NCI-H2029 (cell line): Measurements from ENCODE around the gene RFTN1.
"Not testable (repeated sequence)": the region's sequence is repeated elsewhere in the genome, so short reads cannot be mapped to it uniquely, and the experiment has no call there.

ENCODE experiments used
- DNase-seq: peaks from one replicate; lab custom pipeline; 2025; lab: John Stamatoyannopoulos, UW

RFTN1 gene

DNA sequence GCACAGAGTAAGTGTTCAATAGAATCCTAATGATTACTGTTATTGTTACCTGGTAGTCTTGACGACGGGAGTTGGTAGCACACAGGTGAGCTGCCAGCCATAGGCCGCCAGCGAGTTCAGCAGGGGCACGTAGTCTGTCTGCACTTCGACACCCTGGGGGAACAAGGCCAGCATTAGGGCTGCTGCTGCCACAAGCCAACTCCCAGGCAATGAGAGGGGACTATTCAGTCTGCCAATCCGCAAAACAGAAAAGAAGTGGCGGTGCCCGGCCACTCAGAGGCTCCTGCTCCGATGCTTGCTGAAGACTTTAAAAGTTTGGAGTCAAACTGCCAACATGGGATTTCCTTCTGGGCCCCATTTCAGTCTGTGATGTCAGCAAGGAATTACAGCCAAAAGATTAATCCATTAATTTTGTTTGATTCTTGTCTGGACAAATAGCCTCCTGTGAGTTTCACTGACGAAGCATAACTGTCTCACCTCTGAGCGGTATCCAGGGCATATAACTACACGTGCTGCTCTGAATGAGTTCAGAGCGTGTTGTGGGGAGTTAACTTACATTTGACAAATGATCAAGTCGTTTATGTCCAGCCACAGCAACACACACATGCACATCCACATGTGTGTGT lies 186.7 kb downstream of the RFTN1 start:
- no peak for DNase-seq

DNA sequence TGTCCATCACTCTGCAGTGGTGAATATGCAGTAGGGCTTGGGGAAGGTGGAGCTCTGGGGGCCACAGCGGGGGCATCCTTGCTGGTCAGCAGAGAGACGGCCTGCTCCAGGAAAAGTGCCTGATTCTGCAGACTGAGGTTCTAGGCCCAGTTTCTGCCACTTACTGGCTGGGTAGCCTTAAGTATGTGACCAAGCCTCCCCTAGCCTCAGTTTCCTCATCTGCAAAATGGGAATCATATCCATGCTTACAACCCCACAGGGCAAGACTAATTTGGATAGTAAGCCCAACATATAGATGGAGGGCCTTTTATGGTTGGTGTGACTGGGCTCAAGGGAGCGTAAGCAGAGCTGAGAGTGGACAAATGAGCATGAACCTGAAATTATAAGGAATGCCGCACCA lies 187.6 kb downstream of the RFTN1 start:
- DNase-seq = no peak

- no peak for DNase-seq
Observed at GRCh38 chr3:16323737-16324136, 189.8 kb downstream of the RFTN1 start.

GRCh38 chr3:16322189-16322588 lies 191.3 kb downstream of the RFTN1 start:
- DNase-seq = no peak

DNA sequence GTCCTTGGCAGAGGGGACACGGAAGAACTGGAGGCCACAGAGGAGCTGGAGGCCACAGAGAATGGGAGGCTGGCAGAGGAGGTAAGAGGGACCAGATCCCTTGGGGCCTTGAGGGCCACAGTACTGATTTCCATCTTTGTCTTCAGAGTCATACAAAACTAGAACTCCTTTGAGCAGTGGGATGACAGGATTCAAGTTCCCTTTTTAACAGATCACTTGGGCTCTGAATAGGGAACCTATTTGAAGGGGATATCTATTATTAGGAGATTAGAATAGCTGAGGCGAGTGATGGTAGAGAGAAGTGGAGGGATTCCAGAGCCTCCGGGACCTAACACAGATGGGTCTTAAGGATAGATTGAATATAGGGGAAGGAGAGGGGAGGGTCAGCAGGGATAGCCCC lies 192.8 kb downstream of the RFTN1 start:
- DNase-seq = no peak

GRCh38 chr3:16319723-16320122 lies 193.8 kb downstream of the RFTN1 start:
- DNase-seq = no peak

- DNase-seq = no peak
Observed at GRCh38 chr3:16319307-16319706, 194.2 kb downstream of the RFTN1 start.

DNA sequence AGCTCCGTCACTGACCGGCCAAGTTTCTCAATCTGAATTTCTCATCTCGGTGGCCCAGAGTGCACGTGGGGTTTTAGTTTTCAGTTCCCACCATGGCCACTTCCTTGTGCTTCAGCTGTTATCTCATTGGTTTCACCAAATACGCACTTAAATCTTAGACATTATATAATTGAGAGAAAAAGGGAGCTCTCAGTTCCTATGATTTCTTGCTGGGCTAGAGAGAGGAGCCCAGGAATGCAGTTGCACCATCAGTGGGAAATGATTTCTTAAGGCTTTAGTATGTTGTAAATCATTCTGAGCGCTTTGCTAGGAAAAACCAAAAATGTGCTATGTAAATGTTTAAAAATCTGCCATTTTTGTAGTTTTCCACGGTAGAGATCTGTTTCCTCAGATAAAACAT lies 195.3 kb downstream of the RFTN1 start:
- no peak for DNase-seq

GRCh38 chr3:16317561-16317945 lies 195.9 kb downstream of the RFTN1 start:
- no peak for DNase-seq

- no peak for DNase-seq
Observed at GRCh38 chr3:16316847-16317560, 196.5 kb downstream of the RFTN1 start.

- no peak for DNase-seq
Observed at GRCh38 chr3:16316396-16316795, 197.1 kb downstream of the RFTN1 start.

GRCh38 chr3:16315623-16316022 lies 197.9 kb downstream of the RFTN1 start:
- DNase-seq = no peak

- DNase-seq = no peak
Observed at GRCh38 chr3:16313886-16314645, 199.4 kb downstream of the RFTN1 start.

DNA sequence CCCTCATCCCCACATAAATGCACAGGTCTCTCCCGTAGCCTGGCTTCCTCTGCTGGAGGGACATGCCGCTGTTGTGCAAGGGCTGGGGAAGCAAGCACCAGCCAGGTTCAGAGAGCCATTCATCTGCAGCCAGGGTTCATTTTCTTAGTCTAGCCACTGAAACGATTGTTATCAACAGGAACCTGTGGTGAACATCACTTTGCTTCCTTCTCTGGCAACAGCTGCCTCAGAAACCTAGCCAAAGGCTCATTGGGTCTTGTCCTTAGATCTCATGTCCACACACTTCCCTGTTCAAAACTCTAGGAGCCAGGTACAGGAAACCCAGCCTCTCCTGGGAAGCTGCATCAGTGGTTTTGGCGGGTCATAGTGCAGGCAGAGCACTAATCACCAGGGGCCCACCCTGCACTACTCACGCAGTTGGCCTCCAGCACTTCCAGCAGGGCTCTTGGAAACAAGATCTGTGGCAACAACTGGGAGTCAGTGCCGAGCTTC lies 201.5 kb downstream of the RFTN1 start:
- DNase-seq = peak; percentile 35

DNA sequence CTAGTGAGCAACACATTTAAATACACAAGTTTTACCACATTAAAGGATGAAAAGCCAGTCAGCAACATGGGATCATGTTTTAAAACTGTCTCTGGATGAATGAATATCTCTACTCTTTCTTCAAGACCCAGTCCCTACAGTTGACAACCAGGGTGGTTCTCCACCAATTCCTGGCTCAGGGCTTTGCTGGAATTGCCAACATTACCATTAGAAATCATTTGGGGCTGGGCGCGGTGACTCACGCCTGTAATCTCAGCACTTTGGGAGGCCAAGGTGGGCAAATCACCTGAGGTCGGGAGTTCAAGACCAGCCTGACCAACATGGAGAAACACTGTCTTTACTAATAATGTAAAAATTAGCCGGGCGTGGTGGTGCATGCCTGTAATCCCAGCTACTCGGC lies 203.0 kb downstream of the RFTN1 start:
- DNase-seq = not testable (repeated sequence)

DNA sequence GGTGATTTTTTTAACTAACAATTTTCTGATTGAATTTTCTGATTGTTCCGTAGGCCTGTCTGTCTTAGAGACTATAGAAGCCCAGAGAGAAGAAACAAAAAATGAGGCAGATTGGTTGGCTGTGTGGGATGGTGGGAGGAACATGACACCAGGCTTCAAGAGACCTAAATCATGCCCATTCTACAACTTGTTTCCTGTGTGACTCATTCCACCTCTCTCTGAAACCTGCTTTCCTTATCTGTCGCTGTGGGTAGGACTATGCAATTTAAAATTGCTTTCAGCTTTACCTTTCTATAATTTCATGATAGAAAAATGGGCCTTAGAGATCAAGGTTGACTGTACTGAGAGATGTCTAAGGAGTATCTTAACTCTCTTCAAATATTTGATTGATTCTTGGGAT lies 203.9 kb downstream of the RFTN1 start:
- DNase-seq = peak; percentile 72

DNA sequence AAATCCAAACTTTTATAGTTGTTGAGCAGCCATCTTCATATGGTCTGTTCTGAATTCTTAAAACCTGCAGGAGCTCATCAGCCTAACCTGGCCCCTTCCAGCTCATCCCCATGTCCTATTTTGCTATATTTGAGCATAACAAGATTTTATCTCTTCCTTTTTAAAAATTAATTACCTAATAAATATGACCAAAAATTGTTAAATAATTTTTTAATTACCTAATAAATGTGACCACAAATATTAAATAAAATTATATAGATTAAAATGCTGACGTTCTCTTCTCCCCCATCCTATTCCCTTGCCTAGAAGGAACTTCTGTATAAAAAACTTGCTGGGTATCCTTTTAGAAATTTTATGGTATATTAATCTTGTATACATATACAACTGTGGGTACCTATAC lies 204.8 kb downstream of the RFTN1 start:
- no peak for DNase-seq

DNA sequence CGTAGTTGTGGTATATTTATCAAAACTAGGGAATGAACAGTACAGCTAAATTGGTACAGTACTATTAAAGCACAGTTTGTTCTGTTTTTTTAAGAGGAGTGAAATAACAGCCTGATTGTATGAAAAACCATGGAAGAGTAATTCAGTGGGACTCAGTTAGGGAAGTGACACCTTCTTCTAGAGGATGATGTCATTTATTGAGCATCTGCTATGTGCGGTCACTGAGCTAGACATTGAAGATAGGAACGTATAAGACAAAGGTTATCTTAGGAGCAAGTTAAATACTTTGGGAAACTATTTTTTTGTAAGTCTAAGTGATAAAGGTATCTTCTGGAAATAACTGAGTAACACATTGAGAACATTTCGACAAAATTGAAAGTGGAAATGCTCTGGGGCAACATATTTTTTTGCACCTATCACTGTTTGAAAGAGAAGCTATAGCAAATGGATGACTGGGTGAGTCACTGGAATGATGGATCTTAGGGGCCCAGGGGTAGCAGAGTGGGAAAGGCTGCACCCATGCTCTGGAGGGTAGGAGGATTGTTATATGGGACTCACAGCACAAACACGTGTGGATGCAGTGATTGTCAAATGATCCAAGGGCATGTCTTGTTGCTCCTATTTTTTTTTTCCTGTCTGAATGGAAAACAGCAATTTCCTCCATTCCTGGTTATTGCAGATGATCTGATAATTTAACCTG lies 205.5 kb downstream of the RFTN1 start:
- DNase-seq = no peak

DNA sequence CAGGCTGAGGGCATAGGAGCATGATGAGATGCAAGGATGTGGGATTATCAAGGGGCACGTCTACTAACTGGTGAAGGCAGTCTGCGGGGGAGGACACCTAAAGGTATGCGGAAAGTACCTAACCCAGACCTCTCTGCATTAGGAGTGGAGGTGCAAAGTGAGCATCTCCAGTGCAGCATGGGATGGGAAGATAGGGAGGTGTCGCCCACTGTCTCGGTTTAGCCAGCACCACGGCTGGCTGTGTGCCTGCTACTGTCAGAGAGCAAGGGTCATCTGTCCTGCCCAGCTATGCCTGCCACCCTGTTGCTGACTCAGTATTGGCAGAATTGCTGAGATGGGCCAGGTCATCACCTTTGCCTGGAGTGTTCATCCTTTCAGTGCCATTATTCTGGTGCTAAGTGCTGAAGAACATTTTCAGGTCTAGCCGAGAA lies 208.4 kb downstream of the RFTN1 start:
- DNase-seq = no peak

GRCh38 chr3:16304061-16305010 lies 209.2 kb downstream of the RFTN1 start:
- no peak for DNase-seq

- no peak for DNase-seq
Observed at GRCh38 chr3:16303037-16303575, 210.4 kb downstream of the RFTN1 start.
